Hepatocyte (in vitro differentiated cells): ENCODE measurements around the gene SND1. TPM values are rescaled to one million over a fixed set of nuclear protein-coding genes. Genes with fewer than 3 reads are reported as not detected.

ENCODE experiments used
- DNase-seq: peaks from one replicate; pipeline ENCODE4 v3.0.0-alpha.2; 2016; ENCODE audit warnings: low spot score
- H2AFZ ChIP-seq: fragments of 200-600 bp; sonication (generic); 2 replicates; pipeline ENCODE4 v1.6.0; 2016; ENCODE audit warnings: antibody characterized with exemption, mild to moderate bottlenecking
- H3K27ac ChIP-seq: fragments of 200-600 bp; sonication (generic); 2 replicates; pipeline ENCODE4 v1.5.1; 2016; ENCODE audit warnings: mild to moderate bottlenecking
- H3K27me3 ChIP-seq: fragments of 200-600 bp; sonication (generic); 2 replicates; pipeline ENCODE4 v1.6.1; 2016
- H3K36me3 ChIP-seq: fragments of 200-600 bp; sonication (generic); replicated peaks from 2 replicates; pipeline ENCODE4 v1.5.1; 2016; ENCODE audit warnings: low read depth; ENCODE audit not compliant: insufficient read depth
- H3K4me1 ChIP-seq: fragments of 200-600 bp; sonication (generic); 2 replicates; pipeline ENCODE4 v1.5.1; 2016; ENCODE audit warnings: mild to moderate bottlenecking, moderate library complexity; ENCODE audit not compliant: insufficient read depth
- H3K4me2 ChIP-seq: fragments of 200-600 bp; sonication (generic); 2 replicates; pipeline ENCODE4 v1.6.0; 2016
- H3K4me3 ChIP-seq: fragments of 200-600 bp; sonication (generic); 2 replicates; pipeline ENCODE4 v1.5.1; 2016; ENCODE audit warnings: mild to moderate bottlenecking
- H3K79me2 ChIP-seq: fragments of 200-600 bp; sonication (generic); 2 replicates; pipeline ENCODE4 v1.6.0; 2017; ENCODE audit warnings: mild to moderate bottlenecking
- H3K9me2 ChIP-seq: fragments of 200-600 bp; sonication (generic); replicated peaks from 2 replicates; pipeline ENCODE4 v1.6.0; 2017; ENCODE audit warnings: mild to moderate bottlenecking; ENCODE audit not compliant: insufficient read depth
- H3K9me3 ChIP-seq: fragments of 200-600 bp; sonication (generic); 2 replicates; pipeline ENCODE4 v1.5.1; 2016; ENCODE audit warnings: low read depth, mild to moderate bottlenecking
- H4K20me1 ChIP-seq: fragments of 200-600 bp; sonication (generic); 2 replicates; pipeline ENCODE4 v1.6.0; 2016; ENCODE audit warnings: mild to moderate bottlenecking; ENCODE audit not compliant: insufficient read depth, poor library complexity, severe bottlenecking
- EZH2 ChIP-seq: fragments of 200-600 bp; sonication (generic); IDR thresholded peaks from 2 replicates; pipeline ENCODE4 v1.6.1; 2016; ENCODE audit warnings: antibody characterized with exemption, mild to moderate bottlenecking, borderline replicate concordance
- EZH2phosphoT487 ChIP-seq: fragments of 200-600 bp; sonication (generic); IDR thresholded peaks from one replicate; pipeline ENCODE4 v1.6.1; 2018; ENCODE audit warnings: antibody characterized with exemption, mild to moderate bottlenecking, low read depth, moderate library complexity; ENCODE audit not compliant: unreplicated experiment, severe bottlenecking
- WGBS: methylation state at CpG from one replicate; pipeline ENCODE4 v1.1.6; 2016; ENCODE audit warnings: low lambda C conversion rate; ENCODE audit errors: missing lambda C conversion rate; 5-methylcytosine and 5-hydroxymethylcytosine counted together
- polyA plus RNA-seq: library from polyadenylated mRNA; unstranded; fragments of >200 nt; fragmentation: Nextera tagmentation; extraction: Ambion mirVana; gene quantifications from 2 replicates; pipeline ENCODE4 v1.2.1, GENCODE V29; 2016
- total RNA-seq: library from RNA; depleted of rRNA; stranded (reverse); fragments of >200 nt; gene quantifications from 2 replicates; pipeline ENCODE4 v1.2.3, GENCODE V29; 2014
- TF ChIP-seq, protein P1 (sequence below): fragments of 200-600 bp; sonication (generic); IDR thresholded peaks from 2 replicates; pipeline ENCODE4 v1.5.1; 2016; ENCODE audit warnings: antibody characterized with exemption, mild to moderate bottlenecking; ENCODE audit not compliant: poor library complexity

Gene SND1
- total and polyA plus RNA-seq, 2 experiments from 2014 or later = 141 to 200 TPM

DNA sequence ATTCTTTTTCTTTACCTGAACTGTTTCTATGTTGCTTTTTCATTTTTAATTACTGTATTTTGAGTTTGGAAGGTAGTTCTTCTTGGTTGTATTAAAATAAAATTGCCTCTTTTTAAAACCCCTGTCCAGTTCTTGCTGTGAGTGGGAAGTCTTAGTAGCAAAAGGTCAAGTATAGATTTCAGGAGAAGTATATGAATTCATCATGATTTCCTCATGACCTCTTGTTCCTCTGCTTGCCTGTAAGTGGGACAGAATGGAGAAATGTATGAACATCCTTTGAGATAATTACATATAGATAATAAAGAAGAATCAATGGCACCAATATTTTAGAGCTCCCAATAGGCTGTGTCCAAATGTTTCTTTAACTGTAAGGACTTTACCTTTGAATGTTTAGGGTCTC is 253.0 kb downstream of the SND1 start:
- Histone ChIP-seq H3K4me1 (peaks cover 62% of the 10 kb centered on the region), H3K27ac (peak overlapping the region; percentile 83), H3K9me3 (no peaks in the 10 kb centered on the region), H4K20me1 (peaks cover 15% of the 10 kb centered on the region), H3K36me3 (no peaks in the 10 kb centered on the region), H3K4me2 (no peak overlapping the region), H3K9me2 (no peaks in the 10 kb centered on the region), H3K27me3 (no peaks in the 10 kb centered on the region), H2AFZ (no peak overlapping the region), H3K4me3 (no peak overlapping the region), H3K79me2 (peaks cover 32% of the 10 kb centered on the region)
- TF ChIP-seq, protein P1, sequence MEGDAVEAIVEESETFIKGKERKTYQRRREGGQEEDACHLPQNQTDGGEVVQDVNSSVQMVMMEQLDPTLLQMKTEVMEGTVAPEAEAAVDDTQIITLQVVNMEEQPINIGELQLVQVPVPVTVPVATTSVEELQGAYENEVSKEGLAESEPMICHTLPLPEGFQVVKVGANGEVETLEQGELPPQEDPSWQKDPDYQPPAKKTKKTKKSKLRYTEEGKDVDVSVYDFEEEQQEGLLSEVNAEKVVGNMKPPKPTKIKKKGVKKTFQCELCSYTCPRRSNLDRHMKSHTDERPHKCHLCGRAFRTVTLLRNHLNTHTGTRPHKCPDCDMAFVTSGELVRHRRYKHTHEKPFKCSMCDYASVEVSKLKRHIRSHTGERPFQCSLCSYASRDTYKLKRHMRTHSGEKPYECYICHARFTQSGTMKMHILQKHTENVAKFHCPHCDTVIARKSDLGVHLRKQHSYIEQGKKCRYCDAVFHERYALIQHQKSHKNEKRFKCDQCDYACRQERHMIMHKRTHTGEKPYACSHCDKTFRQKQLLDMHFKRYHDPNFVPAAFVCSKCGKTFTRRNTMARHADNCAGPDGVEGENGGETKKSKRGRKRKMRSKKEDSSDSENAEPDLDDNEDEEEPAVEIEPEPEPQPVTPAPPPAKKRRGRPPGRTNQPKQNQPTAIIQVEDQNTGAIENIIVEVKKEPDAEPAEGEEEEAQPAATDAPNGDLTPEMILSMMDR = no peak
- TF ChIP-seq EZH2 (no peak), EZH2phosphoT487 (no peak)
- DNase-seq = no peak

DNA sequence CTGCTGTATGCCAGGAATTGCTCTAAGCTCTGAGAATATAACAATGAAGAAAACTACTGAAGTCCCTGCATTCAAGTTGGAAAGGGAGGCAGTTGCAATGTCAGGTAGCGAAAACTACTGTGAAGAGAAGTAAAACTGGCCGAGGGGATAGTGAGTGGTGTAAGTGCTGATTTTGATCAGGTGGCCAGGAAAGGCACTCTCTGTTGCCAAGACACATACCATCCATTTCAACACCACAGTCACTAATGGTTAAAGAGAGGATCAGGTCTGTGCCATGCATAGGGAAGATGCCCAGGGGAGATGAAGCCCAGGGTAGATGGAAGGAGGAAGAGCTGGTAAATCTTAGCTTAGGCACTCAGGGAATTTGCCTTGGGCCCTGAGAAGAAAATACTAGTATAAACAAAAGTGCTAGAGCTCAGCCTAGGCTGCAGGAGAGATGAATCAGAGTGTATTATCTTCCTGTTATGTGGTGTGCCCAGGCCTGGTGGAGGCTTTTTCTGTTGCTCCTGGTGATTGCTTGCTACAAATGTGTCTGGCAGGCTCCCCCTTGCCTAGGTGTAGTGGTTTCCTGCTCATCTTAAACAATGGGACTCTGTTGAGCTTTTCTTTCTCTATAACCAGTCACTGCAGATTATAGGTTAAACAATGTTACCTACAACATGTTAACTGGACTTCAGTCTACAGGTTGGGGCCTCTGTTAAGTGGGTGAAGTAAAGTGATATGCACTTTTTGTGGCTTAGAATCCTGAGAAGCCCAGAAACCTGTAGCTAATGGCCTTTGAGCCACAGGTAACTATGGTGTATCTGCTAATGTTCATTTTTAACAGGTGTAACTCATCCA is 253.7 kb downstream of the SND1 start:
- Histone ChIP-seq H3K4me2 (peak overlapping the region; percentile 31), H2AFZ (no peak overlapping the region), H3K9me2 (no peaks in the 10 kb centered on the region), H3K27me3 (no peaks in the 10 kb centered on the region), H3K4me1 (peaks cover 56% of the 10 kb centered on the region), H3K9me3 (no peaks in the 10 kb centered on the region), H3K36me3 (no peaks in the 10 kb centered on the region), H3K27ac (peak overlapping the region; percentile 83), H3K79me2 (peaks cover 32% of the 10 kb centered on the region), H3K4me3 (no peak overlapping the region), H4K20me1 (peaks cover 9% of the 10 kb centered on the region)
- DNase-seq = no peak
- TF ChIP-seq, protein P1 = no peak
- TF ChIP-seq EZH2 = no peak
- TF ChIP-seq EZH2phosphoT487 = no peak
- 71% methylated on average over 2 of the region's 2 CpGs for WGBS

DNA sequence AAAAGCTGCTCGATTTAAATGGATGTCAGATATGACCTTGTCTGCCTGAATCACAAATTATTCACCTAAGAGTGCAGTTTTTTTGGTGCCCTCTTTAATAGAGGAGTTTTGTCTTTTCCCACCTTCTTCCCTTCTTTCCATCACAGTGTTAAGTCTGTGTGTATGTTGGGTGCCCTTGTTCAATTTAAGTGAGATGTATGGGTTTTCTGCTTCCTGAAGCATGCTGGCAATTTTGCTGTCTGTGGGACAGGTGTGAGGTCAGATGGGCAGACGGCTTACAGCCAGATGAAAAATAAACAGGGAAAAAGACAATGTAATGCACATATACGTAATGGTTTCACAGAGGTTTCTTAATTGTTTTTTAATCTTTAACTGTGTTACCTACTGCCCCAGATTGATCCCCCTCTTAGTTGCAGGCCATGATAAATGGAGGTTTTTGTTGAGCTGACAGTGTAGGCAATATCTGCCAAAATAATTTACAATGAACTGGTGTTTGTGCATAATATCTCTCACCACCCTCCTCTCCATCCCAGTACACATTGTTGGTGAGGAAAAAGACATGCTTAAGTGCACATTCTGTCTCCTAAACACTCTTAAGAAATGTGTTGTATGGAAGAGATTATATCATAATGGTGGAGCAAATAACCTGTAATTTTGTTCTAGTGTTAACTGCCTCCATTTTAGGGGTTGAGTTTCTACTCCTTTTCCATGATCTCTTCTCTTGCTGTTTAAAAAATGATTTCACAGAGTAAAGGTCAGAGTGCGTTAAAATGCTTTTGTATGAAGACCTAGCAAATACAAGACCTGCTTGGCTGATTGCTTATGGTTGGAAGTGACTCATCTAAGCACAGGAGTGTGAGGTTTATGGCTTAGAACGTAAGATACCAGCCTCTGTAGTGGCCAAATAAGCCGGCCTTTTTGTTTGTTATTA is 255.4 kb downstream of the SND1 start:
- Histone ChIP-seq H3K4me1 (peaks cover 39% of the 10 kb centered on the region), H3K9me2 (no peaks in the 10 kb centered on the region), H3K36me3 (no peaks in the 10 kb centered on the region), H3K4me2 (peak overlapping the region; percentile 15), H3K9me3 (no peaks in the 10 kb centered on the region), H3K4me3 (no peak overlapping the region), H3K27me3 (no peaks in the 10 kb centered on the region), H3K27ac (peak overlapping the region; percentile 83), H2AFZ (no peak overlapping the region), H3K79me2 (peaks cover 48% of the 10 kb centered on the region), H4K20me1 (peaks cover 5% of the 10 kb centered on the region)
- peak; percentile 56 for DNase-seq
- TF ChIP-seq EZH2phosphoT487 = no peak
- TF ChIP-seq, protein P1 = no peak
- no peak for TF ChIP-seq EZH2
- WGBS = 40% methylated on average over 6 of the region's 6 CpGs
